Ascending aorta (tissue), 2 donors: Measurements from ENCODE around the gene CHCHD3. TPM values are rescaled to one million over a fixed set of nuclear protein-coding genes. Genes with fewer than 3 reads are reported as not detected.

ENCODE experiments used
- DNase-seq, 2 donors: peaks; one replicate each; pipeline ENCODE4 v3.0.0-alpha.2; 2019; ENCODE audit warnings: low spot score in 2 of 2
- H3K27ac ChIP-seq, 2 donors: fragments of 200-600 bp; sonication (generic); one replicate each; pipeline ENCODE4 v1.5.1; 2016 to 2017; ENCODE audit warnings: mild to moderate bottlenecking in 1 of 2
- H3K27me3 ChIP-seq: fragments of 200-600 bp; sonication (generic); one replicate; pipeline ENCODE4 v1.5.1; 2017
- H3K36me3 ChIP-seq, 2 donors: fragments of 200-600 bp; sonication (generic); one replicate each; pipeline ENCODE4 v1.5.1; 2016
- H3K4me1 ChIP-seq, 2 donors: fragments of 200-600 bp; sonication (generic); one replicate each; pipeline ENCODE4 v1.5.1; 2016 to 2017; ENCODE audit warnings: mild to moderate bottlenecking in 1 of 2
- H3K4me3 ChIP-seq, 2 donors: fragments of 200-600 bp; sonication (generic); one replicate each; pipeline ENCODE4 v1.5.1; 2016 to 2017; ENCODE audit warnings: mild to moderate bottlenecking in 1 of 2
- H3K9me3 ChIP-seq, 2 donors: fragments of 200-600 bp; sonication (generic); one replicate each; pipeline ENCODE4 v1.5.1; 2016
- intact Hi-C: fragments of 100-400 bp; cut with DNase I; formaldehyde crosslinking; loops from one replicate; pipeline ENCODE4 v1.15.1; 2023
- total RNA-seq: library from RNA; depleted of rRNA; stranded (reverse); fragments of >200 nt; gene quantifications from one replicate; pipeline ENCODE4 v1.1.0, GENCODE V29; 2016
- TF ChIP-seq, protein P1 (sequence below), 3 experiments: fragments of 200-600 bp in 2 of 3; fragments of 450-650 bp in 1 of 3; sonication (generic) in 2 of 3; IDR thresholded peaks; one replicate each; pipeline ENCODE4 v1.5.1; 2016 to 2019; ENCODE audit warnings: antibody characterized with exemption in 3 of 3, mild to moderate bottlenecking in 1 of 3, moderate library complexity in 1 of 3

CHCHD3 gene
- total RNA-seq, 1 donor from 2014 or later: 26.2 TPM

DNA sequence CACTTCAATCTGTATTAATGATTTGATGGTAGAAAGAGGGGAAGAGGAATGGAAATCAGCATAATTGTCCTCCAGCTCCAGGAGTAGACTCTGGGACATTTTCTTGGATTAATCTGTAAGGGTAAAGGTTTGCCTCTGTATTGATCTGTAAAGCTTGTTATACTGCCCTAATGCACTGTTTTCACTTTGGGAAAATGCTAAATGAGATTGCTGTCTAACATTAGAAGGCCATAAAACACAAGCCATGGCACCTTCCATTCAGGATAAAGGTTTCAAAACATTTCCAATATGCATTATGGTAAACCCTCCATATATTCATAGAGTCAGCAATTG lies 282.8 kb downstream of the CHCHD3 start:
- no peak for DNase-seq
- Histone ChIP-seq H3K4me3 (no peak overlapping the region), H3K27ac (no peak overlapping the region), H3K9me3 (no peaks in the 10 kb centered on the region), H3K36me3 (peaks cover 0 to 8% of the 10 kb centered on the region in 2 donors), H3K4me1 (no peaks in the 10 kb centered on the region), H3K27me3 (no peaks in the 10 kb centered on the region)
- intact Hi-C loops: no loop called here
- TF ChIP-seq, protein P1, sequence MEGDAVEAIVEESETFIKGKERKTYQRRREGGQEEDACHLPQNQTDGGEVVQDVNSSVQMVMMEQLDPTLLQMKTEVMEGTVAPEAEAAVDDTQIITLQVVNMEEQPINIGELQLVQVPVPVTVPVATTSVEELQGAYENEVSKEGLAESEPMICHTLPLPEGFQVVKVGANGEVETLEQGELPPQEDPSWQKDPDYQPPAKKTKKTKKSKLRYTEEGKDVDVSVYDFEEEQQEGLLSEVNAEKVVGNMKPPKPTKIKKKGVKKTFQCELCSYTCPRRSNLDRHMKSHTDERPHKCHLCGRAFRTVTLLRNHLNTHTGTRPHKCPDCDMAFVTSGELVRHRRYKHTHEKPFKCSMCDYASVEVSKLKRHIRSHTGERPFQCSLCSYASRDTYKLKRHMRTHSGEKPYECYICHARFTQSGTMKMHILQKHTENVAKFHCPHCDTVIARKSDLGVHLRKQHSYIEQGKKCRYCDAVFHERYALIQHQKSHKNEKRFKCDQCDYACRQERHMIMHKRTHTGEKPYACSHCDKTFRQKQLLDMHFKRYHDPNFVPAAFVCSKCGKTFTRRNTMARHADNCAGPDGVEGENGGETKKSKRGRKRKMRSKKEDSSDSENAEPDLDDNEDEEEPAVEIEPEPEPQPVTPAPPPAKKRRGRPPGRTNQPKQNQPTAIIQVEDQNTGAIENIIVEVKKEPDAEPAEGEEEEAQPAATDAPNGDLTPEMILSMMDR (IDR thresholded peaks at IDR 0.05): no peak

- Histone ChIP-seq H3K36me3 (peaks cover 0 to 8% of the 10 kb centered on the region in 2 donors), H3K4me3 (no peak overlapping the region), H3K27me3 (no peaks in the 10 kb centered on the region), H3K4me1 (no peaks in the 10 kb centered on the region), H3K27ac (no peak overlapping the region), H3K9me3 (no peaks in the 10 kb centered on the region)
- intact Hi-C loops: no loop called here
- TF ChIP-seq, protein P1 (IDR thresholded peaks at IDR 0.05): no peak
- DNase-seq: no peak
These were observed 284.7 kb downstream of the CHCHD3 start for GRCh38 chr7:132797152-132797551.

- intact Hi-C loops: no loop called here
- no peak for DNase-seq
- no peaks in the 10 kb centered on the region for H3K9me3 ChIP-seq
- no peak overlapping the region for H3K4me3 ChIP-seq
- no peaks in the 10 kb centered on the region for H3K4me1 ChIP-seq
- peaks cover 0 to 8% of the 10 kb centered on the region in 2 donors for H3K36me3 ChIP-seq
- TF ChIP-seq, protein P1 (IDR thresholded peaks at IDR 0.05): no peak
- H3K27ac ChIP-seq: no peak overlapping the region
- H3K27me3 ChIP-seq: no peaks in the 10 kb centered on the region
These were observed 288.4 kb downstream of the CHCHD3 start for GRCh38 chr7:132793474-132793873.

GRCh38 chr7:132791036-132791435 lies 290.9 kb downstream of the CHCHD3 start:
- DNase-seq: no peak
- Histone ChIP-seq H3K4me1 (no peaks in the 10 kb centered on the region), H3K4me3 (no peak overlapping the region), H3K36me3 (peaks cover 0 to 11% of the 10 kb centered on the region in 2 donors), H3K9me3 (no peaks in the 10 kb centered on the region), H3K27ac (no peak overlapping the region), H3K27me3 (no peaks in the 10 kb centered on the region)
- intact Hi-C loops: no loop called here
- TF ChIP-seq, protein P1 (IDR thresholded peaks at IDR 0.05): no peak

GRCh38 chr7:132790104-132790503 lies 291.8 kb downstream of the CHCHD3 start:
- DNase-seq: no peak
- H3K4me1 ChIP-seq: no peaks in the 10 kb centered on the region
- no peaks in the 10 kb centered on the region for H3K27me3 ChIP-seq
- peaks cover 0 to 6% of the 10 kb centered on the region in 2 donors for H3K36me3 ChIP-seq
- no peaks in the 10 kb centered on the region for H3K9me3 ChIP-seq
- H3K4me3 ChIP-seq: no peak overlapping the region
- TF ChIP-seq, protein P1 (IDR thresholded peaks at IDR 0.05): no peak
- H3K27ac ChIP-seq: no peak overlapping the region
- intact Hi-C loops: no loop called here

DNA sequence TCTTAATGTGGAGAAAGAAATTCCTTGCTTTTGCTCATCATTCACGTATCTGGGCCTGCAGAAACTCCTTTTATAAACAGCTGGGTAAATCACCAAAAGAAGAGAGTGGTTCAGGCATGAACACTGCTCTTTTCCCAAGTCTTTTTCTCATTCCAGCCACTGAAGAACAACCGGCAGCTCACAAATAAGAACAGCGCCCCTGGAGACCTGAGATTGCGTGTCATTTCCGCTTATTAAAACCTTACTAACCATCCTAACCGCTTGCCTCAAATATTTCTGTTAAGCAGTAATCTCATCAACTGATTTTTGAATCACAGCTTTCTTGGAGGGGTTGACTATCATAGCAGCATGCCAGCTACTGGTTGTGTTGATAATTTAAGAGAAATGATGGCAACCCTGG lies 292.6 kb downstream of the CHCHD3 start:
- Histone ChIP-seq H3K4me1 (no peaks in the 10 kb centered on the region), H3K4me3 (no peak overlapping the region), H3K9me3 (no peaks in the 10 kb centered on the region), H3K36me3 (peaks cover 2 to 8% of the 10 kb centered on the region in 2 donors), H3K27ac (no peak overlapping the region), H3K27me3 (no peaks in the 10 kb centered on the region)
- DNase-seq: no peak
- TF ChIP-seq, protein P1 (IDR thresholded peaks at IDR 0.05): no peak
- intact Hi-C loops: no loop called here
